H1 (cell line): Measurements from ENCODE around the gene ODR4. TPM values are rescaled to one million over a fixed set of nuclear protein-coding genes. Genes with fewer than 3 reads are reported as not detected.

ENCODE experiments used
- CTCF ChIA-PET: fragments of 300-600 bp; sonication (Branson Sonifier 250); formaldehyde crosslinking; loops from one replicate; lab custom pipeline; 2021; ENCODE audit not compliant: partially characterized antibody; lab: Charles Lee
- POLR2A ChIA-PET: fragments of 300-600 bp; sonication (Branson Sonifier 250); formaldehyde crosslinking; loops from one replicate; lab custom pipeline; 2021; ENCODE audit warnings: inconsistent platforms; ENCODE audit not compliant: partially characterized antibody; lab: Charles Lee
- DNase-seq, 2 experiments: peaks; one replicate each; pipeline versions ENCODE4 v3.0.0 to v3.0.0-alpha.2; 2010 to 2022; ENCODE audit warnings: low spot score in 2 of 2, low read depth in 1 of 2, mixed read lengths in 1 of 2
- FAIRE-seq: peaks from 2 replicates; lab custom pipeline; 2011; peaks lifted over from hg19 to GRCh38; lab: Jason Lieb, UNC
- H2AFZ ChIP-seq: 2 replicates; pipeline ENCODE4 v1.8.1; 2012; ENCODE audit warnings: low read length, inconsistent platforms
- H2AK5ac ChIP-seq: 2 replicates; pipeline ENCODE4 v1.6.1; 2013; ENCODE audit warnings: low read depth, low read length
- H2BK120ac ChIP-seq: replicated peaks from 2 replicates; pipeline ENCODE3; 2013; ENCODE audit warnings: low read depth, low read length, inconsistent platforms
- H2BK12ac ChIP-seq: 2 replicates; pipeline ENCODE4 v1.6.1; 2013; ENCODE audit warnings: low read depth, low read length
- H2BK15ac ChIP-seq: 2 replicates; pipeline ENCODE4 v1.6.1; 2013; ENCODE audit warnings: low read length
- H2BK20ac ChIP-seq: 2 replicates; pipeline ENCODE4 v1.6.1; 2013; ENCODE audit warnings: low read length
- H2BK5ac ChIP-seq: 2 replicates; pipeline ENCODE4 v1.6.1; 2013; ENCODE audit warnings: low read depth, low read length
- H3K14ac ChIP-seq: 2 replicates; pipeline ENCODE4 v1.6.1; 2013; ENCODE audit warnings: inconsistent platforms; ENCODE audit not compliant: insufficient read length
- H3K18ac ChIP-seq: 2 replicates; pipeline ENCODE4 v1.6.1; 2013; ENCODE audit warnings: low read length; ENCODE audit errors: extremely low read depth
- H3K23ac ChIP-seq: 2 replicates; pipeline ENCODE4 v1.6.1; 2013; ENCODE audit warnings: inconsistent platforms; ENCODE audit not compliant: insufficient read length
- H3K23me2 ChIP-seq: 2 replicates; pipeline ENCODE4 v1.6.1; 2013; ENCODE audit warnings: low read depth, low read length
- H3K27ac ChIP-seq: 2 replicates; pipeline ENCODE4 v1.6.1; 2011; ENCODE audit warnings: low read depth, low read length, inconsistent platforms
- H3K27me3 ChIP-seq, 4 experiments: replicated peaks in 1 of 4; 1 replicate in 1 of 4; 2 replicates in 3 of 4; pipeline versions ENCODE4 v1.6.1 to v1.8.1; 2011 to 2013; ENCODE audit warnings: low read length in 3 of 4, mild to moderate bottlenecking in 3 of 4, inconsistent platforms in 2 of 4, mixed read lengths in 2 of 4, moderate library complexity in 1 of 4; ENCODE audit not compliant: control insufficient read depth in 3 of 4, insufficient read depth in 3 of 4; ENCODE audit errors: extremely low read depth in 1 of 4
- H3K36me3 ChIP-seq, 4 experiments: 2 replicates each; pipeline versions ENCODE4 v1.6.1 to v1.8.1; 2011 to 2013; ENCODE audit warnings: mild to moderate bottlenecking in 4 of 4, low read length in 3 of 4, moderate library complexity in 2 of 4, control low read depth in 1 of 4, inconsistent platforms in 1 of 4; ENCODE audit not compliant: insufficient read depth in 4 of 4, control insufficient read depth in 2 of 4
- H3K4ac ChIP-seq: replicated peaks from 2 replicates; pipeline ENCODE3; 2013; ENCODE audit warnings: low read length, low read depth, mixed read lengths, inconsistent platforms; ENCODE audit not compliant: insufficient read length
- H3K4me1 ChIP-seq, 4 experiments: replicated peaks in 1 of 4; 1 replicate in 1 of 4; 2 replicates in 3 of 4; pipeline versions ENCODE4 v1.6.1 to v1.8.1; 2011 to 2013; ENCODE audit warnings: low read length in 3 of 4, inconsistent platforms in 2 of 4, mixed read lengths in 1 of 4; ENCODE audit not compliant: insufficient read depth in 4 of 4, control insufficient read depth in 3 of 4
- H3K4me2 ChIP-seq, 2 experiments: 2 replicates each; pipeline versions ENCODE4 v1.6.1 to v1.8.1; 2011 to 2013; ENCODE audit warnings: low read depth in 2 of 2, low read length in 2 of 2, control low read depth in 1 of 2, inconsistent platforms in 1 of 2, mild to moderate bottlenecking in 1 of 2; ENCODE audit not compliant: insufficient read depth in 1 of 2
- H3K4me3 ChIP-seq, 4 experiments: fragments of 200-600, 300-600 bp in 1 of 4; sonication (generic), shearing (Covaris generic), sonication (Bioruptor Twin) in 1 of 4; 2 replicates each; pipeline versions ENCODE4 v1.5.1 to v1.8.1; 2011 to 2016; ENCODE audit warnings: low read length in 4 of 4, low read depth in 3 of 4, control low read depth in 2 of 4, inconsistent platforms in 2 of 4, mild to moderate bottlenecking in 2 of 4, mixed read lengths in 1 of 4, moderate library complexity in 1 of 4; ENCODE audit not compliant: insufficient read depth in 2 of 4; ENCODE audit errors: extremely low read depth in 1 of 4
- H3K56ac ChIP-seq: replicated peaks from 2 replicates; pipeline ENCODE3; 2013; ENCODE audit warnings: low read depth, mild to moderate bottlenecking, mixed read lengths, low read length, inconsistent platforms; ENCODE audit not compliant: insufficient read length
- H3K79me1 ChIP-seq: 2 replicates; pipeline ENCODE4 v1.6.1; 2013; ENCODE audit warnings: low read depth, low read length, control low read depth
- H3K79me2 ChIP-seq, 2 experiments: 2 replicates each; pipeline versions ENCODE4 v1.6.1 to v1.8.1; 2012 to 2013; ENCODE audit warnings: low read length in 2 of 2, mild to moderate bottlenecking in 2 of 2, inconsistent platforms in 1 of 2; ENCODE audit not compliant: insufficient read depth in 2 of 2, control insufficient read depth in 1 of 2
- H3K9ac ChIP-seq, 4 experiments: replicated peaks in 1 of 4; 1 replicate in 1 of 4; 2 replicates in 3 of 4; pipeline versions ENCODE4 v1.6.1 to v1.8.1; 2011 to 2013; ENCODE audit warnings: low read depth in 3 of 4, low read length in 3 of 4, control low read depth in 2 of 4, mild to moderate bottlenecking in 2 of 4, moderate library complexity in 2 of 4, inconsistent platforms in 1 of 4; ENCODE audit errors: extremely low read depth in 1 of 4
- H3K9me3 ChIP-seq, 2 experiments: 2 replicates each; pipeline versions ENCODE4 v1.6.1 to v1.8.1; 2012 to 2013; ENCODE audit warnings: mild to moderate bottlenecking in 2 of 2, moderate library complexity in 2 of 2, control low read depth in 1 of 2, inconsistent platforms in 1 of 2, low read depth in 1 of 2, low read length in 1 of 2, mixed read lengths in 1 of 2; ENCODE audit not compliant: insufficient read depth in 2 of 2
- H4K20me1 ChIP-seq, 2 experiments: replicated peaks in 1 of 2; 2 replicates each; pipeline versions ENCODE3 to v1.8.1; 2011 to 2013; ENCODE audit warnings: inconsistent platforms in 2 of 2, low read length in 2 of 2, mild to moderate bottlenecking in 1 of 2; ENCODE audit not compliant: insufficient read depth in 2 of 2, control insufficient read depth in 1 of 2
- H4K5ac ChIP-seq: 2 replicates; pipeline ENCODE4 v1.6.1; 2013; ENCODE audit warnings: low read length, low read depth, mixed read lengths, inconsistent platforms; ENCODE audit not compliant: insufficient read length
- H4K8ac ChIP-seq: 2 replicates; pipeline ENCODE4 v1.8.0; 2013; ENCODE audit warnings: mild to moderate bottlenecking, moderate library complexity, low read length, inconsistent platforms; ENCODE audit not compliant: insufficient read depth; ENCODE audit errors: extremely low read depth
- H4K91ac ChIP-seq: replicated peaks from 2 replicates; pipeline ENCODE3; 2013; ENCODE audit warnings: low read length, mixed read lengths, inconsistent platforms; ENCODE audit not compliant: insufficient read length
- ASH2L ChIP-seq: fragments of 200-600, 300-600 bp; sonication (generic); IDR thresholded peaks from one replicate; pipeline ENCODE4 v1.7.1; 2017; ENCODE audit warnings: low read length
- BCL11A ChIP-seq, 2 experiments: IDR thresholded peaks; one replicate each; pipeline ENCODE4 v1.6.1; 2011; ENCODE audit warnings: low read depth in 2 of 2, low read length in 2 of 2, mild to moderate bottlenecking in 2 of 2
- CHD2 ChIP-seq: IDR thresholded peaks from 2 replicates; pipeline ENCODE4 v1.6.1; 2012; ENCODE audit warnings: low read length, improper control_type of control experiment
- CREB1 ChIP-seq: IDR thresholded peaks from 2 replicates; pipeline ENCODE4 v1.6.1; 2012; ENCODE audit warnings: inconsistent platforms
- FOSL1 ChIP-seq: IDR thresholded peaks from 2 replicates; pipeline ENCODE4 v1.6.1; 2011; ENCODE audit warnings: mild to moderate bottlenecking, low read depth, low read length, moderate library complexity; ENCODE audit not compliant: insufficient read depth
- JUND ChIP-seq: IDR thresholded peaks from 2 replicates; pipeline ENCODE4 v1.6.1; 2011; ENCODE audit warnings: mild to moderate bottlenecking, improper control_type of control experiment, low read length
- TAF7 ChIP-seq: optimal IDR thresholded peaks from 2 replicates; pipeline ENCODE3; 2011; ENCODE audit warnings: low read depth, mild to moderate bottlenecking, inconsistent platforms, low read length, moderate library complexity, borderline replicate concordance
- WGBS, 2 experiments: shearing (Covaris generic) in 1 of 2; methylation state at CpG; one replicate each; pipeline versions ENCODE4 v1.1.6 to v1.1.7; 2013 to 2015; ENCODE audit warnings: low lambda C conversion rate in 2 of 2, mixed read lengths in 2 of 2, inconsistent platforms in 1 of 2, low coverage in 1 of 2, missing lambda C conversion rate in 1 of 2; ENCODE audit not compliant: insufficient replicate concordance in 2 of 2, insufficient coverage in 1 of 2, insufficient read length in 1 of 2; ENCODE audit errors: extremely low coverage in 1 of 2, missing lambda C conversion rate in 1 of 2; 5-methylcytosine and 5-hydroxymethylcytosine counted together
- polyA plus RNA-seq, 7 experiments: library from polyadenylated mRNA; depleted of rRNA in 3 of 7; stranded (reverse) in 5 of 7; unstranded in 2 of 7; fragments of >200 nt in 5 of 7; fragments of 200-250 nt in 2 of 7; gene quantifications; 1 replicate in 5 of 7; 2 replicates in 1 of 7; 4 replicates in 1 of 7; pipeline versions ENCODE4 v1.2.1 to v1.2.3, GENCODE V29; 2011 to 2013; ENCODE audit warnings: missing spikeins in 2 of 7, mixed read lengths in 2 of 7
- total RNA-seq: library from RNA; stranded (reverse); fragmentation: NEBNext Ultra II Directional; extraction: Animal tissue kit (Norgen Biotek cat#: 25700); gene quantifications from 2 replicates; pipeline ENCODE4 v1.2.1, GENCODE V29; 2021

Gene ODR4
- total and polyA plus RNA-seq, 2 of the 8 experiments (the other 6 are each of a cell fraction or from before 2014, with no cell fraction given): 4.1 to 14.1 TPM

- H3K4ac ChIP-seq: no peak overlapping the region
- no peak for TF ChIP-seq FOSL1
- 0 out of 2 replicates have a peak, but pooled peaks have one; percentile 15 for TF ChIP-seq JUND
- no peak for TF ChIP-seq BCL11A (IDR thresholded peaks at IDR 0.05; ENCODE audit: low read depth in 2 of 2, low read length in 2 of 2)
- TF ChIP-seq CHD2: no peak
- TF ChIP-seq ASH2L: no peak
- TF ChIP-seq TAF7: no peak
- TF ChIP-seq CREB1: no peak
- no peak overlapping the region for H2BK5ac ChIP-seq
- H2BK15ac ChIP-seq: no peak overlapping the region
- H4K20me1 ChIP-seq: no peaks in the 10 kb centered on the region
- no peak overlapping the region for H2AK5ac ChIP-seq
- H2BK20ac ChIP-seq: no peak overlapping the region
- no peaks in the 10 kb centered on the region for H3K79me1 ChIP-seq
- no peak overlapping the region for H3K4me3 ChIP-seq
- ChIA-PET POLR2A (no interaction called here), CTCF (no interaction called here)
- H3K79me2 ChIP-seq: no peaks in the 10 kb centered on the region
- no peak overlapping the region for H2BK12ac ChIP-seq
- H2BK120ac ChIP-seq: no peak overlapping the region
- H3K56ac ChIP-seq: no peak overlapping the region
- no peaks in the 10 kb centered on the region for H3K27me3 ChIP-seq
- no peak overlapping the region for H4K8ac ChIP-seq
- H3K14ac ChIP-seq: no peak overlapping the region
- 71% methylated on average over 3 of the region's 3 CpGs; no CpG with 5 or more reads in 1 of the 2 experiments for WGBS, 2 experiments
- FAIRE-seq: no peak
- DNase-seq: no peak
- no peak overlapping the region for H3K23ac ChIP-seq
- no peak overlapping the region for H3K4me2 ChIP-seq
- H3K9me3 ChIP-seq: no peaks in the 10 kb centered on the region
- no peaks in the 10 kb centered on the region for H3K36me3 ChIP-seq
- H4K91ac ChIP-seq: no peak overlapping the region
- no peak overlapping the region for H4K5ac ChIP-seq
- H3K27ac ChIP-seq: no peak overlapping the region
- no peaks in the 10 kb centered on the region for H3K23me2 ChIP-seq
- H3K4me1 ChIP-seq: no peaks in the 10 kb centered on the region
- H2AFZ ChIP-seq: peak overlapping the region; percentile 47; the same call in 1 of the 2 replicates
- H3K18ac ChIP-seq: no peak overlapping the region
- no peak overlapping the region for H3K9ac ChIP-seq
These were observed 64.9 kb downstream of the ODR4 start for GRCh38 chr1:186440584-186440983.
